HG03460 (cell line): Measurements from ENCODE around the gene SSTR4.

Experiments
- ATAC-seq: cut with Tn5 transposase; IDR thresholded peaks from one replicate; pipeline ENCODE4 v1.9.1; 2021; ENCODE audit not compliant: unreplicated experiment

Gene SSTR4

DNA sequence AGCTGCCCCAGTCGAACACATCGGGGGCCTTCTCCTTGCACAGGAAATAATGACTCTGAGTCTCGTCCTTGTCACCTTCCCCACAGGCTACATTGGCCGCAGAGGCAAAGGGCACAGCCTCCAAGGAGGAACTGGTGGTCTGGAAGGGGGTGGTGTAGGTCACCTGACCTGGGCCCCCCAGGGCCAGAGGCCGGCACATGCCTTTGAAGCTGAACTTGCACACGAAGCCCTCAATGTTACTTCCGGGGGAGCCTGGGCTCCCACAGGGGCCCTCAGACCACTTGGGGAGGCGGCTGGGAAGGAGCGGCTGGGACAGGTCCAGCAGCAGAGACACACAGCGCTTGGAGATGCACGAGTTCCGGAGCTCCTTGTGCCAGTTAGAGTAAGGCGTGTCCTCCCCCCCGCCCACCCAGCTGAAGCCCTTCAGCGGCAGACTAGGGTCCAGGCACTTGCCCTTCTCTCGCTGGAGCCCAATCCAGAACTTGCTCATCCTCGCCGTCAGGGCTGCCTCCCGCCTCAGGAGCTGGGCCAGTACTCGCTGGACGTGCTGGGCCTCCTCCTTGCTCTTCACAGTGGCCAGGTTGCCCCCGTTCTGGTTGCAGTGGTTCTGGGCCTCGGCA, 50.4 kb downstream of the SSTR4 start:
- ATAC-seq: no peak

DNA sequence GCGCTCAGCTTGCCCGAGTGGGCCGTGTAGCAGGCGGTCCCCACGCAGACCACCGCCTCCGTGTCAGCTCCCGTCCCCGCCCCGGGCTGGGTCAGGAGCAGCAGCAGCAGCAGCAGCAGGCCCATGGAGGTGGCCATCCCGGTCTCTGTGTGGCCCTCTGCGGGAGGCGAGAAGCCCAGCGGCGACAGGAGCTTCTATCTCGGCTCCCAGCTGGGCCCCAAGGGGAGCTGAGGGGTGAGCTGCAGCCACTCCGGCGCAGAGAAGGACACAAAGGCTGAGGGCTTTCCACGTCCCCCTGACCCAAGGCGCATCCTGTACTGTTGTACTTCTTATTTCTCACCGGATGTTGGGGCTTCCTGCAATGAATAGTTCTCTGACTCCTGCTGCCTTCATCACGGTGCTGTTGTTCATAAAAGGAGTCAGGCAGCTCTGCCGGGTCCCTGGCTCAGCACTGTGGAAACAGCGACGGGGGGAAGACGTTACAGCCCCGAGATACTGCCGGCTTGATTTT, 51.0 kb downstream of the SSTR4 start, which contains the start of gene CD93:
TSS of gene CD93 (minus strand) at position 269 of the 511 bp plus-strand sequence. CDS start at position 137, 132 bp downstream.
- ATAC-seq: no peak

DNA sequence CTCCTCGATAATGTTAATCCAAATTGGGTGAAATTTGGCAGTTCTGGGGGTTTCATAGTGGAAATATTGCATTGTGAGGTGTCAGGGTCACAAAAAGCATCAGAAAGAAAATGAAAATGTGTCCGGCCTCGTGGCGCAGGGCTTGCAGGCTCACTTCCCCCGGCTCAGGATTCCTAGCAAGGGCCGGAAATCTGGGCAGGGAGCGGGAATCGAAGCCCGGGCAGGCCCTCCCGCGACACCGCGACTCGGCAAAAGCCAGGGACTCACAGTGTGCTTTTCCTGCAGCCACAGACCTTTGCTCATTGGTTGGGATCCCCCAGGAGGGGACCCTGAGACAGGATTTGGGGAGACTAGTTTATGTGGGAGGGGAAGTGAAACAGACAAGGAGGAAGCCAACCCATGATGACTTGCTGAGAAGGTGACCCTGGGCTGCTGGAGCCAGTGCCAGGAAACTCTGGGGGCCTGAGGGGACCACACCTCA, 51.9 kb downstream of the SSTR4 start:
- ATAC-seq: no peak

DNA sequence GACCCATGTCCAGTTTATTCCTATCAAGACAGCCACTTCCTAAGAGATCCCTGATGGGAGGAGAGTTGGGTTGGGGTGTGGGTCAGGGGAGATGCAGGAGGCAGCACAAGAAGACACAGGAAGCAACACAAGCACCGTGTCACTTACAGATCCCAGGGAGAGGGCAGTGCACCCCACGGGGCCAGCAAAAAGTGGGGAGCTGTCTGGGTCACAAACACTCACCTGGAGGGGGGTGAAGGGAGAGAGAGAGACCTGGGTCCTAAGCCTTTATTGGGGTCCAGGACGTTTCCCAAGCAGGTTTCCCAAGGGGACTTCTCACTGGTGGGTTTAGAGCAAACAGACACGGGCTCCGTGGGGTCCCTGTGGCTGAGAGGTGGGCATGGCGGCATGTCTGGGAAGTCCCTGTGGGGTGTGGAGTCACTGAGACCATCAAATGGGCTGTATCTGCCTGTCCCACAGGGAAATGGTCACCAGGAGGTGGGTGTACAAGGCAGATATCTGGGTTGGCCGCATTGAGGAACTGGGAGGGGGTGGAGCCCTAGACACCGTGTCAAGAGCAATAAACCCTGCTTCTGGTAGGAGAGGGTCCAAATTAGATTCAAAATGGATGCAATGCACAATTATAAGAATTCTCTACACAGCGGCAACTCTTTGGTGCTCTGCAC, 52.6 kb downstream of the SSTR4 start:
- ATAC-seq: no peak
